Thoracic aorta (tissue), 2 donors: ENCODE data around the gene ARHGAP24. TPM values are rescaled to one million over a fixed set of nuclear protein-coding genes. Genes with fewer than 3 reads are reported as not detected.
"Not testable (repeated sequence)": the region's sequence is repeated elsewhere in the genome, so short reads cannot be mapped to it uniquely, and the experiment has no call there.

Experiments used
- ATAC-seq: fragments of 150-250 bp; one replicate; pipeline ENCODE4 v1.8.0; 2017; ENCODE audit warnings: low read depth; ENCODE audit not compliant: insufficient number of reproducible peaks, low FRiP score
- DNase-seq: peaks from one replicate; pipeline ENCODE4 v3.0.0-alpha.2; 2020; ENCODE audit warnings: low spot score
- H3K27ac ChIP-seq, 2 donors: fragments of 200-600 bp; sonication (generic); 1 replicate in 1 of 2; 2 replicates in 1 of 2; pipeline ENCODE4 v1.5.1; 2016; ENCODE audit warnings: mild to moderate bottlenecking in 2 of 2, moderate library complexity in 2 of 2
- H3K27me3 ChIP-seq: fragments of 200-600 bp; sonication (generic); replicated peaks from 2 replicates; pipeline ENCODE4 v1.6.0; 2016; ENCODE audit warnings: mild to moderate bottlenecking; ENCODE audit not compliant: insufficient read depth
- H3K36me3 ChIP-seq: fragments of 200-600 bp; sonication (generic); one replicate; pipeline ENCODE4 v1.5.1; 2016
- H3K4me1 ChIP-seq, 2 donors: fragments of 200-600 bp; sonication (generic); 1 replicate in 1 of 2; 2 replicates in 1 of 2; pipeline versions ENCODE4 v1.5.1 to v1.6.0; 2016; ENCODE audit warnings: low read depth in 2 of 2, mild to moderate bottlenecking in 1 of 2; ENCODE audit not compliant: control insufficient read depth in 1 of 2
- H3K4me3 ChIP-seq: fragments of 200-600 bp; sonication (generic); 2 replicates; pipeline ENCODE4 v1.5.1; 2016; ENCODE audit warnings: mild to moderate bottlenecking
- H3K9me3 ChIP-seq: fragments of 200-600 bp; sonication (generic); 2 replicates; pipeline ENCODE4 v1.5.1; 2016
- total RNA-seq, 2 donors: library from RNA; depleted of rRNA; stranded (reverse); fragments of >200 nt; gene quantifications; one replicate each; pipeline versions ENCODE4 v1.1.0 to v1.2.3, GENCODE V29; 2016
- TF ChIP-seq, protein P1 (sequence below): fragments of 200-600 bp; sonication (generic); IDR thresholded peaks from one replicate; pipeline ENCODE4 v1.5.1; 2019; ENCODE audit warnings: antibody characterized with exemption

ARHGAP24 gene
- total RNA-seq, 2 donors from 2014 or later: 30.1 to 43.6 TPM

DNA sequence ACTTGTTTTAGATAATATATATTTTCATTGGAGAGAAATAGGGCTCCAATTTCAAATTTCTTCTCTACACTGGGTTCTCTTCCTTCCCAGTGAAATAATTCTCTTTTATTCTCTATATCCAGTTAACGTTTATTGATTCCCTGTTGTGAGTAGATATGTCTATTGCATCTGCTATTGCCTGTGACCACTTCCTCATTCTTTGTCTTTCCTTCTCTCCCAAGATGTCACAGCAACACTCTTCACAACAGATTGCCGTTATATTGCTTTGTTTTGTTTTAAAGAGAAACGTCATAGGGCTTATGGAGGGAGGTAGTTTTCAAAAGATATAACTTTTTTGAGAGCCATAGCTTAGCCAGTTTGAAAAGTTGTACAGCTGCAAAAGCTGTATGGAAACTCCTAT lies 343.8 kb downstream of the ARHGAP24 start:
- H3K36me3 ChIP-seq: no peaks in the 10 kb centered on the region
- TF ChIP-seq, protein P1, sequence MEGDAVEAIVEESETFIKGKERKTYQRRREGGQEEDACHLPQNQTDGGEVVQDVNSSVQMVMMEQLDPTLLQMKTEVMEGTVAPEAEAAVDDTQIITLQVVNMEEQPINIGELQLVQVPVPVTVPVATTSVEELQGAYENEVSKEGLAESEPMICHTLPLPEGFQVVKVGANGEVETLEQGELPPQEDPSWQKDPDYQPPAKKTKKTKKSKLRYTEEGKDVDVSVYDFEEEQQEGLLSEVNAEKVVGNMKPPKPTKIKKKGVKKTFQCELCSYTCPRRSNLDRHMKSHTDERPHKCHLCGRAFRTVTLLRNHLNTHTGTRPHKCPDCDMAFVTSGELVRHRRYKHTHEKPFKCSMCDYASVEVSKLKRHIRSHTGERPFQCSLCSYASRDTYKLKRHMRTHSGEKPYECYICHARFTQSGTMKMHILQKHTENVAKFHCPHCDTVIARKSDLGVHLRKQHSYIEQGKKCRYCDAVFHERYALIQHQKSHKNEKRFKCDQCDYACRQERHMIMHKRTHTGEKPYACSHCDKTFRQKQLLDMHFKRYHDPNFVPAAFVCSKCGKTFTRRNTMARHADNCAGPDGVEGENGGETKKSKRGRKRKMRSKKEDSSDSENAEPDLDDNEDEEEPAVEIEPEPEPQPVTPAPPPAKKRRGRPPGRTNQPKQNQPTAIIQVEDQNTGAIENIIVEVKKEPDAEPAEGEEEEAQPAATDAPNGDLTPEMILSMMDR: no peak
- H3K4me3 ChIP-seq: no peak overlapping the region
- H3K27me3 ChIP-seq: no peaks in the 10 kb centered on the region
- H3K4me1 ChIP-seq: peaks cover 19 to 25% of the 10 kb centered on the region in 2 donors
- no peaks in the 10 kb centered on the region for H3K9me3 ChIP-seq
- no peak overlapping the region for H3K27ac ChIP-seq
- ATAC-seq (no peak), DNase-seq (no peak)

GRCh38 chr4:85820101-85820500 lies 345.2 kb downstream of the ARHGAP24 start:
- H3K9me3 ChIP-seq, H3K27ac ChIP-seq, H3K36me3 ChIP-seq, H3K27me3 ChIP-seq, DNase-seq, ATAC-seq, H3K4me3 ChIP-seq: not testable (repeated sequence)
- peaks cover 25 to 31% of the 10 kb centered on the region in 2 donors for H3K4me1 ChIP-seq

DNA sequence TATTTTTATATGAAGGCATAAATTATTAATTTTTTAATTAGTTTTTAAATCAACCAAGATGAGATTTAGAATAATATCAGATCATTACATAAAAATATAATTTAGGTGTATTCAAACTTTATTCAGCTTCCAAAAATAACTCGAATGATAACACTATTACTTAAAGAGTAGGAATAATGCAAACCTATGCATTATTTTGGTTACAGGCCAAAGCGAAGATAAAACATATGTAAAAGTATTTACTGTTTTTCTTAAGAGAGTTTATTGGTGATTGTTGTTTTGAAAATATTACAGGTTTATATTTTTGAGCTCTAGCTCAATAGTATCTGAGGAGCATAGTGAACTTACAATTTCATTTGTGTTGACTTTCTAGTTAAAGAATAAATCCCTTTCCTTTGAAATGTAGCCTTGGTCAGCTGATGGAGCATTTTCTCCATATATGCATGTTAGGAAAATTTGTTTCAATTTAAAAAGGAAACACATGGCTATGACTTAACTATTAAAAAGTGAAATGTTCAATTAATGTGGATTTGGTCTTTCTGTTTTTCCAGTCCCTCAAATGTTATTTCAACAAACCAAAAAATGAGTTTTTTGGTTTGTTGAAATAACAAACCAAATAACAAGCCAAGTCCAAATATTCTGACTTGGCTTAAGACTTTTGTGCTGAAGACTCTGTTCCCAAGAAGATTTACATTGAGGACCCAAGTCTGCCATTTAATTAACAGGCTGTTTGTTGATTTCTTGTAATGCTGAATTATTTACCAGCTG lies 346.9 kb downstream of the ARHGAP24 start:
- Histone ChIP-seq H3K4me1 (peaks cover 36 to 49% of the 10 kb centered on the region in 2 donors), H3K36me3 (no peaks in the 10 kb centered on the region), H3K27ac (no peak overlapping the region), H3K27me3 (no peaks in the 10 kb centered on the region), H3K9me3 (no peaks in the 10 kb centered on the region), H3K4me3 (no peak overlapping the region)
- TF ChIP-seq, protein P1: no peak
- no peak for ATAC-seq
- DNase-seq: no peak

GRCh38 chr4:85823295-85823694 lies 348.3 kb downstream of the ARHGAP24 start:
- H3K27ac ChIP-seq: peak overlapping the region in 1 of 2 donors; percentile 32
- H3K36me3 ChIP-seq: no peaks in the 10 kb centered on the region
- H3K4me3 ChIP-seq: no peak overlapping the region
- H3K4me1 ChIP-seq: peaks cover 39 to 63% of the 10 kb centered on the region in 2 donors
- TF ChIP-seq, protein P1: no peak
- DNase-seq (no peak), ATAC-seq (no peak)
- H3K27me3 ChIP-seq: no peaks in the 10 kb centered on the region
- H3K9me3 ChIP-seq: no peaks in the 10 kb centered on the region

DNA sequence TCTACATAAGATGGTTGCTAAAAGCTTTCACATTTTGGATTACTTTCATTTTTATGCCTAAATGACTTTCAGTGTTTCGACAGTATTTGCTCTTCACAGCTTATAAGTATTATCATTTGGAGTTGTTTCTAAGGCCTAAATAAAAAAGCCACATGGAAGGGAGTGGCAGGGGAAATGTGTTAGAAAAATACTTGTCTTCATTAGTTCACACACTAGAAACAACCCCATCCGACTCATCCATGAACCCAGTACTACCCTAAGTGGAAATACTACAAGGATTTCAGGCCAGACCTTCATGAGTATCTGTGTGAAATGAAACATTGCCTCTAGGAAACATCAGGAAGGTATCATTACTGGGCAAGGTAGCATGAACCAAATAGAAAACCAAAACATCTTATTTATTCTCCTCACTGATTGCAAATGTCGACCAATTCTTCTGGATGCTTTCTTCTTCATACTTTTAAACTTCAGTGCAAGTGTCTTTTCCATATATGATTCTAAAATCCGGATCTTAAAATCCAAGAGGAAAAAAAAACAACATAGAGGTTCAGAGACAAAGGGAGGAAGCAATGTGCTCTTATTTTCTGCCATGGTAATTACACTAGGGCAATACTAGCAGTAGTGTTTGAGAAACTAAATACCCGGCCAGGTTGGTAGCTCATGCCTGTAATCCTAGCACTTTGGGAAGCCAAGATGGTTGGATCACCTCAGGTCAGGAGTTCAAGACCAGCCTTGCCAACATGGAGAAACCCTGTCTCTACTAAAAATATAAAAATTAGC lies 349.4 kb downstream of the ARHGAP24 start:
- TF ChIP-seq, protein P1: no peak
- Histone ChIP-seq H3K9me3 (no peaks in the 10 kb centered on the region), H3K4me1 (peaks cover 39 to 64% of the 10 kb centered on the region in 2 donors), H3K27me3 (no peaks in the 10 kb centered on the region), H3K36me3 (no peaks in the 10 kb centered on the region), H3K4me3 (no peak overlapping the region), H3K27ac (peak overlapping the region in 1 of 2 donors; percentile 5)
- ATAC-seq (no peak), DNase-seq (no peak)
